ENCODE results near the gene COL1A1.

DNA sequence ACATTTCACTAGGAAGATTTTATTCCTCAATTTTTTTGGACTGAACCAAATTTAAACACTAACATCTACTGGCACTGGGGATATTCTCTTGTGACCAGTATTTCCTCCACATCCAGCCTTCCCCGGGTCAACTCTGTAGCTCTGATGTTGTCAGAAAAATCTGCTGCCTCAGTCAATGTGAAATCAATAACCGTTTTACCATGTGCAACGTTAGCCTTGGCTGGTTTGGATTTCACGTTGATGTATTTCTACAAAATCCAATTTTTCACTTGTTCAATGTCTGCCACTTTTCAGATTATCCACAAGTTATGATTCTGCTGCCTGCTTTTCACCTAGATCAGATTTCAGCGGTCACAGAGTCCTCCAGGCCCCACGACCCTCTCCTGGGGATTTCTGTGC is 28.5 kb downstream of the COL1A1 start:
- TF ChIP-seq, protein P1, sequence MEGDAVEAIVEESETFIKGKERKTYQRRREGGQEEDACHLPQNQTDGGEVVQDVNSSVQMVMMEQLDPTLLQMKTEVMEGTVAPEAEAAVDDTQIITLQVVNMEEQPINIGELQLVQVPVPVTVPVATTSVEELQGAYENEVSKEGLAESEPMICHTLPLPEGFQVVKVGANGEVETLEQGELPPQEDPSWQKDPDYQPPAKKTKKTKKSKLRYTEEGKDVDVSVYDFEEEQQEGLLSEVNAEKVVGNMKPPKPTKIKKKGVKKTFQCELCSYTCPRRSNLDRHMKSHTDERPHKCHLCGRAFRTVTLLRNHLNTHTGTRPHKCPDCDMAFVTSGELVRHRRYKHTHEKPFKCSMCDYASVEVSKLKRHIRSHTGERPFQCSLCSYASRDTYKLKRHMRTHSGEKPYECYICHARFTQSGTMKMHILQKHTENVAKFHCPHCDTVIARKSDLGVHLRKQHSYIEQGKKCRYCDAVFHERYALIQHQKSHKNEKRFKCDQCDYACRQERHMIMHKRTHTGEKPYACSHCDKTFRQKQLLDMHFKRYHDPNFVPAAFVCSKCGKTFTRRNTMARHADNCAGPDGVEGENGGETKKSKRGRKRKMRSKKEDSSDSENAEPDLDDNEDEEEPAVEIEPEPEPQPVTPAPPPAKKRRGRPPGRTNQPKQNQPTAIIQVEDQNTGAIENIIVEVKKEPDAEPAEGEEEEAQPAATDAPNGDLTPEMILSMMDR (IDR thresholded peaks at IDR 0.05; ENCODE audit: low read depth, low read length, missing input control): no peak
- TF ChIP-seq SP1 (IDR thresholded peaks at IDR 0.05): no peak
- TF ChIP-seq, protein P2, sequence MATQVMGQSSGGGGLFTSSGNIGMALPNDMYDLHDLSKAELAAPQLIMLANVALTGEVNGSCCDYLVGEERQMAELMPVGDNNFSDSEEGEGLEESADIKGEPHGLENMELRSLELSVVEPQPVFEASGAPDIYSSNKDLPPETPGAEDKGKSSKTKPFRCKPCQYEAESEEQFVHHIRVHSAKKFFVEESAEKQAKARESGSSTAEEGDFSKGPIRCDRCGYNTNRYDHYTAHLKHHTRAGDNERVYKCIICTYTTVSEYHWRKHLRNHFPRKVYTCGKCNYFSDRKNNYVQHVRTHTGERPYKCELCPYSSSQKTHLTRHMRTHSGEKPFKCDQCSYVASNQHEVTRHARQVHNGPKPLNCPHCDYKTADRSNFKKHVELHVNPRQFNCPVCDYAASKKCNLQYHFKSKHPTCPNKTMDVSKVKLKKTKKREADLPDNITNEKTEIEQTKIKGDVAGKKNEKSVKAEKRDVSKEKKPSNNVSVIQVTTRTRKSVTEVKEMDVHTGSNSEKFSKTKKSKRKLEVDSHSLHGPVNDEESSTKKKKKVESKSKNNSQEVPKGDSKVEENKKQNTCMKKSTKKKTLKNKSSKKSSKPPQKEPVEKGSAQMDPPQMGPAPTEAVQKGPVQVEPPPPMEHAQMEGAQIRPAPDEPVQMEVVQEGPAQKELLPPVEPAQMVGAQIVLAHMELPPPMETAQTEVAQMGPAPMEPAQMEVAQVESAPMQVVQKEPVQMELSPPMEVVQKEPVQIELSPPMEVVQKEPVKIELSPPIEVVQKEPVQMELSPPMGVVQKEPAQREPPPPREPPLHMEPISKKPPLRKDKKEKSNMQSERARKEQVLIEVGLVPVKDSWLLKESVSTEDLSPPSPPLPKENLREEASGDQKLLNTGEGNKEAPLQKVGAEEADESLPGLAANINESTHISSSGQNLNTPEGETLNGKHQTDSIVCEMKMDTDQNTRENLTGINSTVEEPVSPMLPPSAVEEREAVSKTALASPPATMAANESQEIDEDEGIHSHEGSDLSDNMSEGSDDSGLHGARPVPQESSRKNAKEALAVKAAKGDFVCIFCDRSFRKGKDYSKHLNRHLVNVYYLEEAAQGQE (IDR thresholded peaks at IDR 0.05): no peak
- TF ChIP-seq, protein P3, sequence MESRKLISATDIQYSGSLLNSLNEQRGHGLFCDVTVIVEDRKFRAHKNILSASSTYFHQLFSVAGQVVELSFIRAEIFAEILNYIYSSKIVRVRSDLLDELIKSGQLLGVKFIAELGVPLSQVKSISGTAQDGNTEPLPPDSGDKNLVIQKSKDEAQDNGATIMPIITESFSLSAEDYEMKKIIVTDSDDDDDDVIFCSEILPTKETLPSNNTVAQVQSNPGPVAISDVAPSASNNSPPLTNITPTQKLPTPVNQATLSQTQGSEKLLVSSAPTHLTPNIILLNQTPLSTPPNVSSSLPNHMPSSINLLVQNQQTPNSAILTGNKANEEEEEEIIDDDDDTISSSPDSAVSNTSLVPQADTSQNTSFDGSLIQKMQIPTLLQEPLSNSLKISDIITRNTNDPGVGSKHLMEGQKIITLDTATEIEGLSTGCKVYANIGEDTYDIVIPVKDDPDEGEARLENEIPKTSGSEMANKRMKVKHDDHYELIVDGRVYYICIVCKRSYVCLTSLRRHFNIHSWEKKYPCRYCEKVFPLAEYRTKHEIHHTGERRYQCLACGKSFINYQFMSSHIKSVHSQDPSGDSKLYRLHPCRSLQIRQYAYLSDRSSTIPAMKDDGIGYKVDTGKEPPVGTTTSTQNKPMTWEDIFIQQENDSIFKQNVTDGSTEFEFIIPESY (IDR thresholded peaks at IDR 0.05): no peak
- TF ChIP-seq, protein P4, sequence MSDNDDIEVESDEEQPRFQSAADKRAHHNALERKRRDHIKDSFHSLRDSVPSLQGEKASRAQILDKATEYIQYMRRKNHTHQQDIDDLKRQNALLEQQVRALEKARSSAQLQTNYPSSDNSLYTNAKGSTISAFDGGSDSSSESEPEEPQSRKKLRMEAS (IDR thresholded peaks at IDR 0.05): no peak
- no peak for TF ChIP-seq RXRA (IDR thresholded peaks at IDR 0.05)
- no peak for TF ChIP-seq TAF1 (conservative IDR thresholded peaks at IDR 0.05)

Data from liver (tissue), 3 donors.